Measurements from ENCODE around the gene RAPGEF2. TPM values are rescaled to one million over a fixed set of nuclear protein-coding genes. Genes with fewer than 3 reads are reported as not detected.

The RAPGEF2 gene
- total RNA-seq, 1 experiment from 2014 or later: 29.8 TPM

- H3K9me3 ChIP-seq (ENCODE audit: insufficient read depth, low read depth): no peaks in the 10 kb centered on the region
- no peaks in the 10 kb centered on the region for H3K27me3 ChIP-seq (ENCODE audit: insufficient read depth, low read depth)
- H3K9me2 ChIP-seq (ENCODE audit: insufficient read depth): no peaks in the 10 kb centered on the region
- ChIA-PET CTCF (no interaction called here), POLR2A (ENCODE audit: unreplicated experiment) (no interaction called here)
- DNase-seq: no peak
- no peak overlapping the region for H2AFZ ChIP-seq
- no peak for TF ChIP-seq EZH2 (IDR thresholded peaks at IDR 0.05; ENCODE audit: low read depth)
- TF ChIP-seq CTCF (conservative IDR thresholded peaks at IDR 0.05): no peak
- H3F3A ChIP-seq (ENCODE audit: insufficient read depth, low read depth): no peaks in the 10 kb centered on the region
- 0 out of 2 replicates have a peak, but pooled peaks cover 3% of the 10 kb centered on the region for H4K20me1 ChIP-seq (ENCODE audit: insufficient read depth)
- H3K4me1 ChIP-seq (replicated peaks; ENCODE audit: insufficient read depth): 0 out of 2 replicates have a peak, but pooled peaks cover 6% of the 10 kb centered on the region
- no peak overlapping the region for H3K4me2 ChIP-seq
- no peak overlapping the region for H3K4me3 ChIP-seq
- H3K36me3 ChIP-seq (ENCODE audit: low read depth): no peaks in the 10 kb centered on the region
- no TSS peak for BruUV-seq (replicated peaks)
- H3K79me2 ChIP-seq (ENCODE audit: low read depth): 0 out of 2 replicates have a peak, but pooled peaks cover 3% of the 10 kb centered on the region
- intact Hi-C loops (cut with micrococcal nuclease; ENCODE audit: unreplicated experiment): no loop called here
- H3K27ac ChIP-seq: no peak overlapping the region
Measured at GRCh38 chr4:159188646-159189045, 85.8 kb downstream of the RAPGEF2 start.

GRCh38 chr4:159190651-159191050 lies 87.8 kb downstream of the RAPGEF2 start:
- H3K4me3 ChIP-seq: no peak overlapping the region
- 0 out of 2 replicates have a peak, but pooled peaks cover 2% of the 10 kb centered on the region for H3K4me1 ChIP-seq (replicated peaks; ENCODE audit: insufficient read depth)
- no peaks in the 10 kb centered on the region for H3K9me2 ChIP-seq (ENCODE audit: insufficient read depth)
- ChIA-PET POLR2A (ENCODE audit: unreplicated experiment) (no interaction called here), CTCF (no interaction called here)
- H3K4me2 ChIP-seq: no peak overlapping the region
- no peaks in the 10 kb centered on the region for H3K27me3 ChIP-seq (ENCODE audit: insufficient read depth, low read depth)
- no peaks in the 10 kb centered on the region for H4K20me1 ChIP-seq (ENCODE audit: insufficient read depth)
- no peaks in the 10 kb centered on the region for H3K79me2 ChIP-seq (ENCODE audit: low read depth)
- intact Hi-C loops (cut with micrococcal nuclease; ENCODE audit: unreplicated experiment): no loop called here
- H3F3A ChIP-seq (ENCODE audit: insufficient read depth, low read depth): no peaks in the 10 kb centered on the region
- H3K9me3 ChIP-seq (ENCODE audit: insufficient read depth, low read depth): no peaks in the 10 kb centered on the region
- H3K27ac ChIP-seq: no peak overlapping the region
- BruUV-seq (replicated peaks): no TSS peak
- no peaks in the 10 kb centered on the region for H3K36me3 ChIP-seq (ENCODE audit: low read depth)
- DNase-seq: no peak
- no peak overlapping the region for H2AFZ ChIP-seq
- TF ChIP-seq EZH2 (IDR thresholded peaks at IDR 0.05; ENCODE audit: low read depth): no peak
- TF ChIP-seq CTCF (conservative IDR thresholded peaks at IDR 0.05): no peak

GRCh38 chr4:159191989-159192388 lies 89.1 kb downstream of the RAPGEF2 start:
- Histone ChIP-seq H3K27me3 (ENCODE audit: insufficient read depth, low read depth) (no peaks in the 10 kb centered on the region), H2AFZ (no peak overlapping the region), H3K4me2 (no peak overlapping the region), H3K27ac (no peak overlapping the region), H3K4me3 (no peak overlapping the region), H3K4me1 (replicated peaks; ENCODE audit: insufficient read depth) (no peaks in the 10 kb centered on the region), H3K36me3 (ENCODE audit: low read depth) (no peaks in the 10 kb centered on the region), H3F3A (ENCODE audit: insufficient read depth, low read depth) (no peaks in the 10 kb centered on the region), H4K20me1 (ENCODE audit: insufficient read depth) (no peaks in the 10 kb centered on the region), H3K79me2 (ENCODE audit: low read depth) (no peaks in the 10 kb centered on the region), H3K9me2 (ENCODE audit: insufficient read depth) (no peaks in the 10 kb centered on the region), H3K9me3 (ENCODE audit: insufficient read depth, low read depth) (no peaks in the 10 kb centered on the region)
- POLR2A ChIA-PET (ENCODE audit: unreplicated experiment): no interaction called here
- peak; percentile 34; the same call in 1 of the 2 replicates for TF ChIP-seq CTCF (conservative IDR thresholded peaks at IDR 0.05)
- no peak for TF ChIP-seq EZH2 (IDR thresholded peaks at IDR 0.05; ENCODE audit: low read depth)
- intact Hi-C loops (cut with micrococcal nuclease; ENCODE audit: unreplicated experiment): no loop called here
- no TSS peak for BruUV-seq (replicated peaks)
- CTCF ChIA-PET: interaction anchor here (0.7 to 1.0 kb wide), 2 partner anchors 335 to 937 kb away, joined by 3 read pairs; no protein-coding TSS in a partner anchor
- DNase-seq: peak in 1 of 2 experiments; percentile 49

All from PC-9 (cell line).